ENCODE measurements around the gene RFNG.

Gene RFNG

GRCh38 chr17:82013772-82014321 is 37.8 kb downstream of the RFNG start:
- DNase-seq (ENCODE audit: low spot score): no peak

DNA sequence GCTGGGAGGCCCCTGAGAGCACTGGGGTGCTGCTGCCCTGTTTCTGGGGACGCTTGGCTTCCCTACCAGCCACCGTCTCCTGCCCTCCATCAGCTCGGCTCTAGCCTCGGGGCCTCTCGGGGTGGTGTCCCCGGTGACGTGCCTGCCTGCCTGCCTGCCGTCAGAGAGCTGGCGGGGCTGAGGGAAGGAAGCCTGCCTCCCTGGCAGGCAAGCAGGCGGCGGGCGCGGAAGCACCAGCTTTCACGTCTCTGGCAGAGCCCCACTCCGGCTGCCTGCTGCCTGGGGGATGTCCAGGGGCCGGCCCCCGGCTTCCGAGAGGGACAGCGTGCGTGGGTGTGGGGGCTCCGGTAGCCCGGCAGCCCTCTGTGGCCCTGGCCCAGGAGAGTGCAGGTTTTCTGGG is 38.3 kb downstream of the RFNG start:
- peak; percentile 75 for DNase-seq (ENCODE audit: low spot score)

DNA sequence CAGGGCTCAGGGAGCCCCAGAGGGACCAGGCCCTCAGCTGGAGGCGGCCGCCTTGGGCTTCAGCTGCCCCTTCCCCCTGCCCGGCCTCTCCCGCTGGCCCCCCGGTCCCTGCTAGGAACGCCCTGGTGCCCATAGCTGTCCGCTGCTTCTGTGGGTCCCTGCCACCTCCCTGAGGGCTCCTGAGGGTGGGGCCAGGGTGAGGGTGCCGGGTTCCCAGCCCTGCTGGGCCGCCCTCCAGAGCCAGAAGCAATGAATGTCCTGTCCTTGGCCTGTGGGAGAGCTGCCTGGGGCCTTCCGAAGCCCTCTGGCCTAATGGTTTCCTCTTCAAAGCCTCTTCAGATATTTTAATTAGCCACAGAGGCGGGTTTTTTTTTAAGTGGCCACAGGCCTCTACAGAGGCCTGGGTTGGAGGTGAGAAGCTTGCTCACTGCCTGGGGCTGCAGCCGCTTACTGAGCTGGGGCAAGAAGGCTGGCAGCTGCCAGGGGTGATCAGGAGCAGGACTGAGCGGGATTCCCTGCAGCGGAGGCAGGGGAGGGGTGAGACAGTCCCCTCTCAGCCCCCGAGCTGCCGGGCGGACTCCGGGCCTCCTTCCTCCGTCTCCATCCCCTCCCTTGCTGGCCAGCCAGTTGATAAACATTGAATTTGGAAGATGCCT is 38.8 kb downstream of the RFNG start:
- DNase-seq (ENCODE audit: low spot score): no peak

DNA sequence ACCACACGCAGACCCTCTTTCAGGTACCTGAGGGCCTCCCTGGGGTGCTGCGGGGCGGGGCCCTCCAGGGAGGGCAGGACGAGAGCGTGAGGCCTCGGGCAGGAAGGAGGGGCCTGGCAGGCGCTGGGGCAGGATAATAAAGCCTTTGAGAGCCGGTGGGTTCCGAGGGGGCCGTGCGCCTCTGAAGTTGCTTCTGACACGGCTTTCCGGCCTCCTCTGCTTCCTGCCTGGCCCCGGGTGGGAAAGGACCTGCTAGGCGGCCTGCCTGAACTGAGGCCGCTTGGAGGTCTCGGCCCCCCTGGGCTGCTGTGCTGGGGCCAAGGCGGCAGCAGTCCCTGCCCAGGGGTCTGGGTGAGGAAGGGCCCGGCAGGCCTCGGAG is 39.4 kb downstream of the RFNG start:
- DNase-seq (ENCODE audit: low spot score): no peak

DNA sequence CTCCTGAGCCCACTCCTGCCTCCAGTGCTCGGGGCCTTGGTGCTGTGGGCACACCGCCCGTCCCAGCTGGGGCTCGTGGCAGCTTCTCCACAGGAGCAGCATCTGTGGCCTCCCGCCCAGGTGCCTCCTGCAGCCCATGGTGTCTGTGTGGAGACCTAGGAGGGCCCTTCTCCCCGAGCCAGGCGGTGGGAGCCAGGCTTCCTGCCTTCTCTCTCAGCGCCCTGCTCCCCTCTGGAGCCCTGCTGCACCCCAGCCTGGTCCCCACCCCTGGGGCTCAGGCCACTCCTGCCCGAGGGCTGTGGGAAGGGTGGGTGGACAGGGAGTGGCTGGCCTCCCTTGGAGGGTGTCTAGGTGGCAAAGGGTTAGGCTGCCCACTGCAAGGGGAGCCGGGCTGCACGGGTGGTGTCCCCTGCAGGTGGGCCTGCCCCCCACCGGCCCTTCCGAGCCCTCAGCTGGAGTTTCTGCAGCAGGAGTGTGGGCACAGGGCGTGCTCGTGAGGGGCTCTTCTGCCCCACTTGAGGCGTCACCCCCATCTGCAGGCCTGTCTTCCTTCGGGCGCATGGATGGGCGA is 39.9 kb downstream of the RFNG start:
- no peak for DNase-seq (ENCODE audit: low spot score)

DNA sequence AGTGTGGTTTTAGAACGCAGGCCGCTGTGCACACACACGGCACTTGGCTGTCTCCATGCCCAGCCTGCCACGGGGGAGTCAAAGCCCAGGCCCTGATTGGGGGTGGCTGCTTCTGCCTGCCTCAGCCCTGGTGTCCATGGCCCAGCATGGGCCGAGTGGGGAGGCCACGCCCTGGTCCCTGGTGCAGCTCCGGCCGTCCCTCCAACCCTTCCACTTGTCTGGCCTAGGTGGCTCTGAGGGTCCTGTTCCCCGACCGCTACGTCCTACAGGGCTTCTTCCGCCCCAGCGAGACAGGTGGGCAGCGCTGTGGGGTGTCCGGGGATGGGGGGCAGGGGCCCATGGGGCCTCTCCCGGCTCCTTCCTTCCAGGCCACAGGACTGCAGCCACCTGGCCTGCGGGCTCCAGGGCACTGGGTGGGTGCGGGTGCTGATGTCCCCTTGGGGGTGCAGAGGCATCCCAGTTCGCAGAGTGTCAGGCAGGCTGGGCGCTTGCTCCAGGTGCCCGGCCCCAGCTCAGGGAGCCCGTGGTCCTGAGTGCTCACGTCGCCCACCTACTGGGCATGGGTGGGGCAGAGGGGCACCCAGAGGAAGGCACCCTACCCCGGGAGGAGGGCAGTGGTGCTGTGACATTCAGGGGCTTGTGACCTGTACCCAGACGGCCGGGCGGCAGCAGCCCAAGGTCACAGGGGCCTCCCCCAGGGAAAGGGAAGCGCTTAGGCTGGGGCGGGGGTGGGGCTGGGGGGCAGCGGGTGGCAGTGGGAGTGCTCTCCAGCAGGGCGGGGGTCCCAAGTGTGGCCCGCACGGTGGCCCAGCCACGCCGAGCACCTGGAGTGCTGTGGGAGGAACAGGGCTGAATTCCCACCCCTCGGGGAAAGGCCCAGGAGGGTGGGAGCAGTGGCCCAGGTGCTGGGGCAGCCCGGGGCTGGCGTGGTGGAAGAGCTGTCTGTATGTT is 40.8 kb downstream of the RFNG start:
- DNase-seq (ENCODE audit: low spot score): no peak

GRCh38 chr17:82009413-82009812 is 42.2 kb downstream of the RFNG start:
- DNase-seq (ENCODE audit: low spot score): no peak

- no peak for DNase-seq (ENCODE audit: low spot score)
Measured at GRCh38 chr17:82008941-82009405, 42.6 kb downstream of the RFNG start.

DNA sequence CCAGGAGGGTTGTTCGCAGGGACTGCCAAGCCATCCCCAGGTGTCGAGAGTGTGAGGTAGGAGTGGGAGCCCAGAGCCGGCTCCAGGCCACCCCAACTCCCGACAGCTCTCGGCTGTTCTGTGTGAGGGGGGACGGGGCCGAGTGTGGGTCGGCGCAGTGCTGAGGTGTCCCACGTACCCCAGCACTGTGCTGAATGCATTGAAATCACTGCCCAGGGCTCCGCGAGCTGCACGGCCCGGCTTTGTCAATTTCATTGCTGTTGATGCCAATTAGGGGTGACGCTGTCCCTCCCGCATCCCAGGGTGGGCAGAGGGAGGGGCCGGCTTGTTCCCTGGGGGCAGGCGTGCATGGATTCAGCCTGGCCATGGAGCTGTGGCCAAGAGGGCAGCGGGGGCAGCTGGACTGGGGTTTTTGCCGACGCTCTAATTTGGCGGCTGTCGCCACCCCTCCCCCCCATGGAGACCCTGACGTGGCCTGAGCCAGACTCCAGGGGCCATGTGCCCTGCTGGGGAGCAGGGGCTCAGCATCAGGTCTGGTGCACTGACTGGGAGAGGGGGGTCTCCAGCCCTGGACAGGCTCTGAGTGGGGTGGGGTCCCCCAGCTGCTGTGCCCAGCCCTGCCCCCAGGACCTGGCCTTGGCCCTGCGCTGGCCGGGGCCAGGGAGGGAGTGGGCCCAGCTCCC is 43.2 kb downstream of the RFNG start:
- DNase-seq (ENCODE audit: low spot score): no peak

GRCh38 chr17:82007495-82008257 is 43.9 kb downstream of the RFNG start:
- no peak for DNase-seq (ENCODE audit: low spot score)

GRCh38 chr17:82007228-82007494 is 44.5 kb downstream of the RFNG start:
- DNase-seq (ENCODE audit: low spot score): no peak

- DNase-seq (ENCODE audit: low spot score): peak; percentile 76
Measured at GRCh38 chr17:82006468-82007227, 45.0 kb downstream of the RFNG start.

DNA sequence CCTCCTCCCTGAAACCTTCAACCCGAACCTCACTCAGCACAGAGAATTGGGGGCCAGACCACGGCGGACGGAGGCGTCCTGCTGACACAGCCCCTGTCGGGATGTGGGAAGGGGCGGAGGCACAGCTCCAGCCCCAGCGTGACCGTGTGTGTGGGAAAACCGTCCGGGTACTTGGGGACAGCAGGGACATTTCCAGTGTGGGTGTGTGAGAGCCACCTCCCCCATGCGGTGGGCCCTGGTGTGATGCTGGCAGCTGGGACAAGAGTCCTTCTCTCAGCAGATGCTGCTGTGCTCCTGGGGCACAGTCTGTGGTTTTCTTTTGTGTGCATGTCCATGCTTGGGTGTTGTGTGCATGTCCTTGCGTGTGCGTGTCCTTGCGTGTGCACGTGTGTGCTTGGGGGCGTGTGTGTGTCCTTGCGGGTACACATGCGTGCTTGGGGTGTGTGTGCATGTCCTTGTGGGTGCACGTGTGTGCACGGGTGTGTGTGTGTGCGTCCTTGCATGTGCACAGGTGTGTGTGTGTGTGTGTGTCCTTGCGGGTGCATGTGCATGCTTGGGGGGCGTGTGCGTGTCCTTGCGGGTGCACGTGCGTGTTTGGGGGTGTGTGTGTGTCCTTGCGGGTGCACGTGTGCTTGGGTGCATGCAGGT is 45.8 kb downstream of the RFNG start:
- DNase-seq (ENCODE audit: low spot score): no peak

- no peak for DNase-seq (ENCODE audit: low spot score)
Measured at GRCh38 chr17:82004517-82005455, 46.8 kb downstream of the RFNG start.

- DNase-seq (ENCODE audit: low spot score): peak; percentile 97
Measured at GRCh38 chr17:82003411-82004381, 47.9 kb downstream of the RFNG start.

DNA sequence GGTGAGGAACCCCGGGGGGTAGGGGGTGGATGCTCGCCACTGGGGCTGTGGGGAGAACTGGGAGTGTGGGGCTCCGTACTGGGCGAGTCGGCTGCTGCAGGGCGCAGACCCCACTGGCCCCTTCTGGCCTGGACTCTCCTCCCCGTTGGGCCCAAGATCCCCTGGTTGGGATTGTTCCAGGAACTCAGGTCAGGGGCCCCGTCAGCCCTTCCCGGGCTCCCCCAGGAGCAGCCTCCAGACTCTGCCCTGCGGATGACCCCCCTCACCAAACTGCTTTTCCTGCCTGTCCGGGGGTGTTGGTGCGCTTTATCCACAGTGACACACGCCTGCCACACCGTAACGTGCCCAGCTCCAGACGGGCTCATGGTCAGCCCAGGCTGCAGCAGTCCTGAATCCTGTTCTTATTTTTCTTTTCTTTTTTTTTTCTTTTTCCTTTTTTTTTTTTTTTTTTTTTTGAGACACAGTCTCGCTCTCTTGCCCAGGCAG is 50.0 kb downstream of the RFNG start:
- no peak for DNase-seq (ENCODE audit: low spot score)

GRCh38 chr17:82000803-82001570 is 50.6 kb downstream of the RFNG start:
- no peak for DNase-seq (ENCODE audit: low spot score)

All from AG08396 (cell line).